Subcutaneous adipose tissue (tissue), 4 donors: ENCODE results near the gene CACNA1A. TPM values are rescaled to one million over a fixed set of nuclear protein-coding genes. Genes with fewer than 3 reads are reported as not detected.

Experiments used
- total RNA-seq, 4 donors: library from RNA; depleted of rRNA; stranded (reverse); fragments of >200 nt; gene quantifications; one replicate each; pipeline ENCODE4 v1.1.0, GENCODE V29; 2016
- TF ChIP-seq, protein P1 (sequence below): fragments of 450-650 bp; IDR thresholded peaks from one replicate; pipeline ENCODE4 v1.5.1; 2016; ENCODE audit warnings: low read depth, mild to moderate bottlenecking, control low read depth, antibody characterized with exemption, moderate library complexity

The CACNA1A gene
- total RNA-seq, 4 donors from 2014 or later = 0.44 to 3.9 (median 1.2) TPM

DNA sequence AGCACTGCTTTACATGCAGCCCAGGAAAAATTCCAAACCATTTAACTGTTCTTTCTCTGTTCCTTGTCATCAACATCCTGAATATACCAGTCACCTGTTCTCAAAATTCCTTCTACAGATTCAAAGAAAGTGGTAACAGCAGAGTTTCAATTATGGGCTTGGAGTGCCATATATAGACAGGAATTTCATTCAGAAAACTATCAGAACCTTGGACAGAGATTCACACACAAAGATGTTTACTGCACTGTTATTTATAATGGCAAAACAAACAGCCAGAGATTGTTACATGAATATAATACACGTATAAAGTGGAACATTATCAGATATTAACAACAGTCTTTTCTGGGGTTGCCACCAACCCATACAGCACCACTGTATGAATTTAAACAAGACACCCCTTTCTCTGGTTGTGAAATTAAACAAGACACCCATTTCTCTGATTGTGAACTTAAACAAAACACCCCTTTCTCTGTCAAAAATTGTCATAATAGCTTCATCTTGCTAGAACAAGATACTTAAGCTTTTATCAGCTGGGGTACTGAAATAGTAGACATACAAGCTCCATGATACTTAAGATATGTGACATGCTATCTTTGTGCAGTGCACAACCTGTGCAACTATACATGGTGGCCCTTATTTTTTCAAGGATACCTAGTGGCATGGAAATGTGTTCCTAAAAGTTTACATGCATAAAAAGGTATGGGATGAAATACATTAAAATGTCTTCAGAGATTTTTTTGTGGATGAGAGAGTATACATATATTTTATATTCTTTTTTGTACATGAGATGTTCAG lies 12.6 kb downstream of the CACNA1A start:
- TF ChIP-seq, protein P1, sequence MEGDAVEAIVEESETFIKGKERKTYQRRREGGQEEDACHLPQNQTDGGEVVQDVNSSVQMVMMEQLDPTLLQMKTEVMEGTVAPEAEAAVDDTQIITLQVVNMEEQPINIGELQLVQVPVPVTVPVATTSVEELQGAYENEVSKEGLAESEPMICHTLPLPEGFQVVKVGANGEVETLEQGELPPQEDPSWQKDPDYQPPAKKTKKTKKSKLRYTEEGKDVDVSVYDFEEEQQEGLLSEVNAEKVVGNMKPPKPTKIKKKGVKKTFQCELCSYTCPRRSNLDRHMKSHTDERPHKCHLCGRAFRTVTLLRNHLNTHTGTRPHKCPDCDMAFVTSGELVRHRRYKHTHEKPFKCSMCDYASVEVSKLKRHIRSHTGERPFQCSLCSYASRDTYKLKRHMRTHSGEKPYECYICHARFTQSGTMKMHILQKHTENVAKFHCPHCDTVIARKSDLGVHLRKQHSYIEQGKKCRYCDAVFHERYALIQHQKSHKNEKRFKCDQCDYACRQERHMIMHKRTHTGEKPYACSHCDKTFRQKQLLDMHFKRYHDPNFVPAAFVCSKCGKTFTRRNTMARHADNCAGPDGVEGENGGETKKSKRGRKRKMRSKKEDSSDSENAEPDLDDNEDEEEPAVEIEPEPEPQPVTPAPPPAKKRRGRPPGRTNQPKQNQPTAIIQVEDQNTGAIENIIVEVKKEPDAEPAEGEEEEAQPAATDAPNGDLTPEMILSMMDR = no peak

- TF ChIP-seq, protein P1 = no peak
These were observed 14.2 kb downstream of the CACNA1A start for GRCh38 chr19:13492128-13492527.

GRCh38 chr19:13487985-13488384 lies 18.3 kb downstream of the CACNA1A start:
- TF ChIP-seq, protein P1 = no peak

GRCh38 chr19:13484166-13484565 lies 22.1 kb downstream of the CACNA1A start:
- TF ChIP-seq, protein P1 = no peak

GRCh38 chr19:13483215-13483614 lies 23.1 kb downstream of the CACNA1A start:
- TF ChIP-seq, protein P1 = no peak

DNA sequence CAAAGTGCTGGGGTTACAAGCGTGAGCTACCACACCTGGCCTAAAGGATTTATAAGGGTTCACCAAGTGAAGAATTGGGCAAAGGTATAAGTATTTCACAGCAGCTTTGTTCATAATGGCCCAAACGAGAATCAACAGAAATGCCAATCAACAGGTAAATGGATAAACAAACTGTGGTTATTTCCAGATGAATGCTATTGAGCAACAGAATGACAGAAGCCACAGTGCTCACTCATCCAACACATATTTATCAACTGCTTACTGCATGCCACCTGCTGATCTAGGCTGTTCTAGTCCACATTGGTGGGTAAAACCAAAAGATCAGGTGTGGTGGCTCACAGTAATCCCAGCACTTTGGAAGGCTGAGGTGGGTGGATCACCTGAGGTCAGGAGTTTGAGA lies 27.7 kb downstream of the CACNA1A start:
- TF ChIP-seq, protein P1 = no peak

DNA sequence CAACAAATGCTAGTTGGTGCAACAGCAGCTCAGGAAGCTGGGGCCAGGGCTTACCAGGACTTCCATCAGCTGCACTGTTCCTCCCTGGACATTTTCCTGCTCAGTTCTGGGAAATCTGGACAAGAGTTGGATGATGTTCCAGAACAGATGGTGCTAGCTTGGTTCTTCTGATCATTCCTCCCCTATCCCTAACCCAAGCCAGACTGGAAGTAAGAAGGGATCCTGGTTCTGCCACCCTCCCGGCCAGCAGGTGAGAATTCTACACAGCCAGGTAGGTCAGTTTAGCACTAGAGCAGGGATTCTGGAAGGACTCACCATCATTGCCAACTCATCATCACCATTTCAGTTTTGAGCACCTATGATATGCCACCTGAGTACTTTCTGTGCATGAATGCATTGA lies 30.2 kb downstream of the CACNA1A start:
- TF ChIP-seq, protein P1 = no peak
